Esophagus muscularis mucosa (tissue), 3 donors: ENCODE results near the gene KCNH1.

ENCODE experiments used
- CTCF ChIP-seq, 3 experiments: fragments of 200-600 bp in 2 of 3; fragments of 450-650 bp in 1 of 3; sonication (generic) in 2 of 3; IDR thresholded peaks; one replicate each; pipeline ENCODE4 v1.5.1; 2017 to 2019; ENCODE audit warnings: antibody characterized with exemption in 3 of 3, mild to moderate bottlenecking in 2 of 3, moderate library complexity in 1 of 3
- POLR2A ChIP-seq: fragments of 450-650 bp; IDR thresholded peaks from one replicate; pipeline ENCODE4 v1.6.1; 2017; ENCODE audit warnings: antibody characterized with exemption, moderate library complexity, mild to moderate bottlenecking, low read depth
- POLR2AphosphoS5 ChIP-seq, 2 donors: sonication (generic); formaldehyde crosslinking; IDR thresholded peaks; one replicate each; pipeline ENCODE4 v1.6.1; 2017; ENCODE audit warnings: antibody characterized with exemption in 2 of 2

- TF ChIP-seq POLR2AphosphoS5 (IDR thresholded peaks at IDR 0.05), result no peak
- TF ChIP-seq POLR2A, result no peak
- no peak for TF ChIP-seq CTCF (IDR thresholded peaks at IDR 0.05)
Observed at GRCh38 chr1:210776712-210777111, 357.2 kb downstream of the KCNH1 start.
